Vagina (tissue), 2 donors: ENCODE data around the gene FGD2.

Source experiments
- POLR2A ChIP-seq, 2 donors: fragments of 450-650 bp; IDR thresholded peaks; one replicate each; pipeline ENCODE4 v1.6.1; 2017; ENCODE audit warnings: antibody characterized with exemption in 2 of 2, mild to moderate bottlenecking in 2 of 2, moderate library complexity in 2 of 2
- TF ChIP-seq, protein P1 (sequence below), 3 experiments: fragments of 450-650 bp in 2 of 3; fragments of 200-600 bp in 1 of 3; sonication (generic) in 1 of 3; IDR thresholded peaks; one replicate each; pipeline ENCODE4 v1.5.1; 2017 to 2019; ENCODE audit warnings: antibody characterized with exemption in 3 of 3, mild to moderate bottlenecking in 2 of 3, moderate library complexity in 2 of 3

DNA sequence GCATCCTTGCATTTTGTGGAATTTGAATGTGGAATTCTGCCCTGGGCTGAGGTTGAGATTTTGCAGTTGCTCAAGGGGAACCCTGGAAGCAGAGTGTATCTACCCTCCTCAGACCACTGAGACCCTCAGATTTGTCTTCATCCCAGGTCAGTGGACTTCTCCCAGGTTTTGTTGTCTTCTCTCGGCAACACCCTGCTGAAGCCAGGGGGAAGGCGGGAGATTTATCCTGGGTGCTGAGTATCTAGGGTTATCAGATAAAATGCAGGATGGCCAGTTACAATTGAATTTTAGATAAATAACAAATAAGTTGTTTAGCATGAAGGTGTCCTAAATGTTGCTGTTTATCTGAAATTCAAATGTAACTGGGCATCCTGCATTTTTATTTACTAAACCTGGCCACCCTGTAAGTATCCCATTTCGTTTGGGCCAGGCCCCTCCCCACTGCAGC is 43.0 kb downstream of the FGD2 start:
- TF ChIP-seq, protein P1, sequence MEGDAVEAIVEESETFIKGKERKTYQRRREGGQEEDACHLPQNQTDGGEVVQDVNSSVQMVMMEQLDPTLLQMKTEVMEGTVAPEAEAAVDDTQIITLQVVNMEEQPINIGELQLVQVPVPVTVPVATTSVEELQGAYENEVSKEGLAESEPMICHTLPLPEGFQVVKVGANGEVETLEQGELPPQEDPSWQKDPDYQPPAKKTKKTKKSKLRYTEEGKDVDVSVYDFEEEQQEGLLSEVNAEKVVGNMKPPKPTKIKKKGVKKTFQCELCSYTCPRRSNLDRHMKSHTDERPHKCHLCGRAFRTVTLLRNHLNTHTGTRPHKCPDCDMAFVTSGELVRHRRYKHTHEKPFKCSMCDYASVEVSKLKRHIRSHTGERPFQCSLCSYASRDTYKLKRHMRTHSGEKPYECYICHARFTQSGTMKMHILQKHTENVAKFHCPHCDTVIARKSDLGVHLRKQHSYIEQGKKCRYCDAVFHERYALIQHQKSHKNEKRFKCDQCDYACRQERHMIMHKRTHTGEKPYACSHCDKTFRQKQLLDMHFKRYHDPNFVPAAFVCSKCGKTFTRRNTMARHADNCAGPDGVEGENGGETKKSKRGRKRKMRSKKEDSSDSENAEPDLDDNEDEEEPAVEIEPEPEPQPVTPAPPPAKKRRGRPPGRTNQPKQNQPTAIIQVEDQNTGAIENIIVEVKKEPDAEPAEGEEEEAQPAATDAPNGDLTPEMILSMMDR (IDR thresholded peaks at IDR 0.05) = no peak
- no peak for TF ChIP-seq POLR2A (IDR thresholded peaks at IDR 0.05)
